ENCODE results near the gene GABRB2.

The GABRB2 gene

GRCh38 chr5:161414037-161414436, 132.5 kb downstream of the GABRB2 start:
- ChIA-PET POLR2A (no interaction called here), CTCF (interaction anchor here (1.3 kb wide), 1 partner anchor 10 kb away, joined by 3 read pairs; no protein-coding TSS in a partner anchor)
- DNase-seq (ENCODE audit: extremely low spot score), result no peak
- no peak for TF ChIP-seq CTCF (IDR thresholded peaks at IDR 0.05; ENCODE audit: control extremely low read depth, extremely low read depth, low read depth, missing control alignments)

DNA sequence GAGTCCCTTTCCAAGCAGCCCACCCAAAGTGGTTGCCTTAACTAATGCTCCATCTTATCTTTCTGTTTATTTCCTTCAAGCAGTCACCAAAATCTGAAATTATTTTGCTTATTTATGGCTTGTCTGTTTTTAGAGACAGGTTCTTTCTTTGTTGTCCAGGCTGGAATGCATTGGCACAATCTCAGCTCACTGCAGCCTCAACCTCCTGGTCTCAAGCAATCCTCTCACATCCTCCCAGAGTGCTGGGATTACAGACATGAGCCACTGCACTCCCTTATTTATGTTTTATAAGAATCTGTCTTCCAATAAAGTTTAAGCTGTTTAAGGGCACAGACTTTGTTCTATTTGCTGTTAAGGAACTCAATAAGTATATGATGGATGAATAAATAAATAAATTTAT, 133.7 kb downstream of the GABRB2 start:
- no peak for TF ChIP-seq CTCF (IDR thresholded peaks at IDR 0.05; ENCODE audit: control extremely low read depth, extremely low read depth, low read depth, missing control alignments)
- CTCF ChIA-PET, result no interaction called here

GRCh38 chr5:161411156-161411555, 135.4 kb downstream of the GABRB2 start:
- TF ChIP-seq CTCF (IDR thresholded peaks at IDR 0.05; ENCODE audit: control extremely low read depth, extremely low read depth, low read depth, missing control alignments), result no peak
- no peak for DNase-seq (ENCODE audit: extremely low spot score)
- POLR2A ChIA-PET, result no interaction called here
- CTCF ChIA-PET, result interaction anchor here (1.0 kb wide), 1 partner anchor 11 kb away, joined by 3 read pairs; no protein-coding TSS in a partner anchor

More for the DNA sequence above, 133.7 kb downstream of the GABRB2 start:
- POLR2A ChIA-PET, result no interaction called here
- DNase-seq (ENCODE audit: extremely low spot score), result no peak

- TF ChIP-seq CTCF (IDR thresholded peaks at IDR 0.05; ENCODE audit: control extremely low read depth, extremely low read depth, low read depth, missing control alignments), result no peak
- ChIA-PET CTCF (interaction anchor here (1.0 kb wide), 1 partner anchor 11 kb away, joined by 3 read pairs; no protein-coding TSS in a partner anchor), POLR2A (no interaction called here)
- no peak for DNase-seq (ENCODE audit: extremely low spot score)
These were observed 135.9 kb downstream of the GABRB2 start for GRCh38 chr5:161410640-161411039.

GRCh38 chr5:161409471-161409870, 137.1 kb downstream of the GABRB2 start:
- POLR2A ChIA-PET, result no interaction called here
- DNase-seq (ENCODE audit: extremely low spot score), result no peak
- CTCF ChIA-PET, result no interaction called here
- TF ChIP-seq CTCF (IDR thresholded peaks at IDR 0.05; ENCODE audit: control extremely low read depth, extremely low read depth, low read depth, missing control alignments), result no peak

GRCh38 chr5:161406880-161407279, 139.6 kb downstream of the GABRB2 start:
- CTCF ChIA-PET, result interaction anchor here (1.0 kb wide), 1 partner anchor 10 kb away, joined by 3 read pairs; no protein-coding TSS in a partner anchor
- TF ChIP-seq CTCF (IDR thresholded peaks at IDR 0.05; ENCODE audit: control extremely low read depth, extremely low read depth, low read depth, missing control alignments), result no peak
- no peak for DNase-seq (ENCODE audit: extremely low spot score)
- POLR2A ChIA-PET, result no interaction called here

GRCh38 chr5:161403996-161404395, 142.5 kb downstream of the GABRB2 start:
- ChIA-PET CTCF (interaction anchor here (2.0 kb wide), 1 partner anchor 11 kb away, joined by 6 read pairs; no protein-coding TSS in a partner anchor), POLR2A (no interaction called here)
- TF ChIP-seq CTCF (IDR thresholded peaks at IDR 0.05; ENCODE audit: control extremely low read depth, extremely low read depth, low read depth, missing control alignments), result no peak
- DNase-seq (ENCODE audit: extremely low spot score), result no peak

Measured in GM10248 (cell line).